ENCODE data around the gene BNIPL. TPM values are rescaled to one million over a fixed set of nuclear protein-coding genes. Genes with fewer than 3 reads are reported as not detected.

The BNIPL gene
- polyA plus RNA-seq, 1 donor: 1.3 TPM

- peak overlapping the region; percentile 90 for H3K27ac ChIP-seq (ENCODE audit: low read length)
- peak overlapping the region; percentile 89 for H3K4me3 ChIP-seq (ENCODE audit: low read length)
- peaks cover 57% of the 10 kb centered on the region for H3K4me1 ChIP-seq (ENCODE audit: control insufficient read depth, insufficient read depth, low read length)
Measured at GRCh38 chr1:151009674-151010345, 26.6 kb upstream of the BNIPL start.

GRCh38 chr1:151010346-151010726 is 26.1 kb upstream of the BNIPL start:
- Histone ChIP-seq H3K4me1 (ENCODE audit: control insufficient read depth, insufficient read depth, low read length) (peaks cover 55% of the 10 kb centered on the region), H3K27ac (ENCODE audit: low read length) (no peak overlapping the region), H3K4me3 (ENCODE audit: low read length) (no peak overlapping the region), H3K9me3 (ENCODE audit: control insufficient read depth, low read depth, low read length) (no peaks in the 10 kb centered on the region), H3K27me3 (ENCODE audit: control insufficient read depth, insufficient read depth, low read length) (no peaks in the 10 kb centered on the region), H3K36me3 (ENCODE audit: control insufficient read depth, insufficient read depth, low read length) (no peaks in the 10 kb centered on the region)
- no CpG with 5 or more reads among the region's 3 CpGs for WGBS (ENCODE audit: insufficient coverage, low lambda C conversion rate)
- no peak for DNase-seq

More at GRCh38 chr1:151009674-151010345, 26.6 kb upstream of the BNIPL start:
- Histone ChIP-seq H3K36me3 (ENCODE audit: control insufficient read depth, insufficient read depth, low read length) (no peaks in the 10 kb centered on the region), H3K27me3 (ENCODE audit: control insufficient read depth, insufficient read depth, low read length) (no peaks in the 10 kb centered on the region), H3K9me3 (ENCODE audit: control insufficient read depth, low read depth, low read length) (no peaks in the 10 kb centered on the region)
- no peak for DNase-seq
- no CpG with 5 or more reads among the region's 8 CpGs for WGBS (ENCODE audit: insufficient coverage, low lambda C conversion rate)

GRCh38 chr1:151011154-151011850 is 25.1 kb upstream of the BNIPL start:
- Histone ChIP-seq H3K36me3 (ENCODE audit: control insufficient read depth, insufficient read depth, low read length) (no peaks in the 10 kb centered on the region), H3K4me3 (ENCODE audit: low read length) (no peak overlapping the region), H3K27ac (ENCODE audit: low read length) (no peak overlapping the region), H3K27me3 (ENCODE audit: control insufficient read depth, insufficient read depth, low read length) (no peaks in the 10 kb centered on the region), H3K4me1 (ENCODE audit: control insufficient read depth, insufficient read depth, low read length) (peaks cover 55% of the 10 kb centered on the region), H3K9me3 (ENCODE audit: control insufficient read depth, low read depth, low read length) (no peaks in the 10 kb centered on the region)
- 50% methylated on average over 2 of the region's 4 CpGs for WGBS (ENCODE audit: insufficient coverage, low lambda C conversion rate)
- no peak for DNase-seq

- Histone ChIP-seq H3K4me3 (ENCODE audit: low read length) (no peak overlapping the region), H3K36me3 (ENCODE audit: control insufficient read depth, insufficient read depth, low read length) (peaks cover 2% of the 10 kb centered on the region), H3K27me3 (ENCODE audit: control insufficient read depth, insufficient read depth, low read length) (no peaks in the 10 kb centered on the region), H3K27ac (ENCODE audit: low read length) (peak overlapping the region; percentile 80), H3K4me1 (ENCODE audit: control insufficient read depth, insufficient read depth, low read length) (peaks cover 45% of the 10 kb centered on the region), H3K9me3 (ENCODE audit: control insufficient read depth, low read depth, low read length) (no peaks in the 10 kb centered on the region)
- 87% methylated on average over 3 of the region's 14 CpGs for WGBS (ENCODE audit: insufficient coverage, low lambda C conversion rate)
- DNase-seq: peak; percentile 90 to 94
Measured at GRCh38 chr1:151012684-151013471, 23.5 kb upstream of the BNIPL start.

- peak overlapping the region; percentile 80 for H3K27ac ChIP-seq (ENCODE audit: low read length)
- H3K4me1 ChIP-seq (ENCODE audit: control insufficient read depth, insufficient read depth, low read length): peaks cover 44% of the 10 kb centered on the region
- peak; percentile 60 to 80 for DNase-seq
- H3K27me3 ChIP-seq (ENCODE audit: control insufficient read depth, insufficient read depth, low read length): no peaks in the 10 kb centered on the region
- no peak overlapping the region for H3K4me3 ChIP-seq (ENCODE audit: low read length)
- H3K9me3 ChIP-seq (ENCODE audit: control insufficient read depth, low read depth, low read length): no peaks in the 10 kb centered on the region
- H3K36me3 ChIP-seq (ENCODE audit: control insufficient read depth, insufficient read depth, low read length): peaks cover 4% of the 10 kb centered on the region
- no CpG with 5 or more reads among the region's 2 CpGs for WGBS (ENCODE audit: insufficient coverage, low lambda C conversion rate)
Measured at GRCh38 chr1:151013518-151013917, 22.9 kb upstream of the BNIPL start.

GRCh38 chr1:151024540-151025146 is 11.7 kb upstream of the BNIPL start:
- peaks cover 45% of the 10 kb centered on the region for H3K36me3 ChIP-seq (ENCODE audit: control insufficient read depth, insufficient read depth, low read length)
- H3K9me3 ChIP-seq (ENCODE audit: control insufficient read depth, low read depth, low read length): no peaks in the 10 kb centered on the region
- DNase-seq: peak; percentile 41 to 43
- no peak overlapping the region for H3K4me3 ChIP-seq (ENCODE audit: low read length)
- H3K27me3 ChIP-seq (ENCODE audit: control insufficient read depth, insufficient read depth, low read length): no peaks in the 10 kb centered on the region
- H3K27ac ChIP-seq (ENCODE audit: low read length): no peak overlapping the region
- H3K4me1 ChIP-seq (ENCODE audit: control insufficient read depth, insufficient read depth, low read length): no peaks in the 10 kb centered on the region
- WGBS (ENCODE audit: insufficient coverage, low lambda C conversion rate): 100% methylated on average over 1 of the region's 6 CpGs

- Histone ChIP-seq H3K9me3 (ENCODE audit: control insufficient read depth, low read depth, low read length) (no peaks in the 10 kb centered on the region), H3K27me3 (ENCODE audit: control insufficient read depth, insufficient read depth, low read length) (no peaks in the 10 kb centered on the region)
Measured at GRCh38 chr1:151026460-151026859, 9.9 kb upstream of the BNIPL start.

GRCh38 chr1:151032164-151032563 is 4.2 kb upstream of the BNIPL start:
- no peaks in the 10 kb centered on the region for H3K4me1 ChIP-seq (ENCODE audit: control insufficient read depth, insufficient read depth, low read length)
- no peak for DNase-seq
- WGBS (ENCODE audit: insufficient coverage, low lambda C conversion rate): 100% methylated on average over 3 of the region's 8 CpGs
- H3K27me3 ChIP-seq (ENCODE audit: control insufficient read depth, insufficient read depth, low read length): no peaks in the 10 kb centered on the region
- H3K36me3 ChIP-seq (ENCODE audit: control insufficient read depth, insufficient read depth, low read length): peaks cover 58% of the 10 kb centered on the region
- no peaks in the 10 kb centered on the region for H3K9me3 ChIP-seq (ENCODE audit: control insufficient read depth, low read depth, low read length)
- no peak overlapping the region for H3K4me3 ChIP-seq (ENCODE audit: low read length)
- H3K27ac ChIP-seq (ENCODE audit: low read length): no peak overlapping the region

More at GRCh38 chr1:151026460-151026859, 9.9 kb upstream of the BNIPL start:
- no peak overlapping the region for H3K27ac ChIP-seq (ENCODE audit: low read length)
- H3K4me3 ChIP-seq (ENCODE audit: low read length): no peak overlapping the region
- H3K4me1 ChIP-seq (ENCODE audit: control insufficient read depth, insufficient read depth, low read length): no peaks in the 10 kb centered on the region
- H3K36me3 ChIP-seq (ENCODE audit: control insufficient read depth, insufficient read depth, low read length): peaks cover 53% of the 10 kb centered on the region
- no peak for DNase-seq

- Histone ChIP-seq H3K36me3 (ENCODE audit: control insufficient read depth, insufficient read depth, low read length) (peaks cover 33% of the 10 kb centered on the region), H3K4me3 (ENCODE audit: low read length) (no peak overlapping the region)
- no peak for DNase-seq
Measured at GRCh38 chr1:151035167-151035566, 1.2 kb upstream of the BNIPL start.

GRCh38 chr1:151037032-151037431 is 646 bp downstream of the BNIPL start:
- no peaks in the 10 kb centered on the region for H3K4me1 ChIP-seq (ENCODE audit: control insufficient read depth, insufficient read depth, low read length)
- no peak for DNase-seq
- no peak overlapping the region for H3K27ac ChIP-seq (ENCODE audit: low read length)
- no peaks in the 10 kb centered on the region for H3K9me3 ChIP-seq (ENCODE audit: control insufficient read depth, low read depth, low read length)
- no peak overlapping the region for H3K4me3 ChIP-seq (ENCODE audit: low read length)
- no peaks in the 10 kb centered on the region for H3K27me3 ChIP-seq (ENCODE audit: control insufficient read depth, insufficient read depth, low read length)
- peaks cover 21% of the 10 kb centered on the region for H3K36me3 ChIP-seq (ENCODE audit: control insufficient read depth, insufficient read depth, low read length)
- WGBS (ENCODE audit: insufficient coverage, low lambda C conversion rate): no CpG with 5 or more reads among the region's 6 CpGs

More at GRCh38 chr1:151035167-151035566, 1.2 kb upstream of the BNIPL start:
- H3K9me3 ChIP-seq (ENCODE audit: control insufficient read depth, low read depth, low read length): no peaks in the 10 kb centered on the region
- no CpG with 5 or more reads among the region's 3 CpGs for WGBS (ENCODE audit: insufficient coverage, low lambda C conversion rate)
- no peaks in the 10 kb centered on the region for H3K4me1 ChIP-seq (ENCODE audit: control insufficient read depth, insufficient read depth, low read length)
- no peak overlapping the region for H3K27ac ChIP-seq (ENCODE audit: low read length)
- no peaks in the 10 kb centered on the region for H3K27me3 ChIP-seq (ENCODE audit: control insufficient read depth, insufficient read depth, low read length)
